CD14-positive monocyte (primary cell): Measurements from ENCODE around the gene METTL17. TPM values are rescaled to one million over a fixed set of nuclear protein-coding genes. Genes with fewer than 3 reads are reported as not detected.

Source experiments
- DNase-seq, 3 donors: peaks; one replicate each; pipeline ENCODE4 v3.0.0-alpha.2; 2011 to 2022
- H2AFZ ChIP-seq: 2 replicates; pipeline ENCODE4 v1.6.0; 2012; ENCODE audit warnings: mild to moderate bottlenecking, low read depth, low read length, inconsistent platforms; ENCODE audit not compliant: insufficient read depth, poor library complexity, severe bottlenecking
- H3K27ac ChIP-seq, 2 donors: 1 replicate in 1 of 2; 2 replicates in 1 of 2; pipeline ENCODE4 v1.5.1; 2012 to 2013; ENCODE audit warnings: low read length in 2 of 2, control low read depth in 1 of 2, inconsistent platforms in 1 of 2, low read depth in 1 of 2, mild to moderate bottlenecking in 1 of 2
- H3K27me3 ChIP-seq, 2 donors: one replicate each; pipeline versions ENCODE4 v1.6.0 to v1.6.1; 2011 to 2013; ENCODE audit warnings: low read length in 2 of 2; ENCODE audit not compliant: control insufficient read depth in 2 of 2, insufficient read depth in 2 of 2
- H3K36me3 ChIP-seq, 2 donors: replicated peaks in 1 of 2; 1 replicate in 1 of 2; 2 replicates in 1 of 2; pipeline versions ENCODE4 v1.5.1 to v1.6.1; 2012 to 2013; ENCODE audit warnings: low read length in 2 of 2, control low read depth in 1 of 2, inconsistent platforms in 1 of 2, mild to moderate bottlenecking in 1 of 2; ENCODE audit not compliant: insufficient read depth in 2 of 2, control insufficient read depth in 1 of 2
- H3K4me1 ChIP-seq, 2 donors: 1 replicate in 1 of 2; 2 replicates in 1 of 2; pipeline versions ENCODE4 v1.5.1 to v1.6.1; 2012 to 2013; ENCODE audit warnings: low read length in 2 of 2, control low read depth in 1 of 2, inconsistent platforms in 1 of 2, mild to moderate bottlenecking in 1 of 2, moderate library complexity in 1 of 2; ENCODE audit not compliant: insufficient read depth in 2 of 2, control insufficient read depth in 1 of 2
- H3K4me2 ChIP-seq: replicated peaks from 2 replicates; pipeline ENCODE3; 2012; ENCODE audit warnings: low read length, moderate library complexity, mild to moderate bottlenecking; ENCODE audit not compliant: poor library complexity, severe bottlenecking; ENCODE audit errors: extremely low read depth
- H3K4me3 ChIP-seq, 3 experiments: fragments of 200-600 bp in 1 of 3; sonication (generic) in 1 of 3; replicated peaks in 1 of 3; 1 replicate in 2 of 3; 2 replicates in 1 of 3; pipeline ENCODE4 v1.5.1; 2011 to 2013; ENCODE audit warnings: low read length in 3 of 3, mild to moderate bottlenecking in 3 of 3, control low read depth in 2 of 3, low read depth in 2 of 3, inconsistent platforms in 1 of 3, moderate library complexity in 1 of 3
- H3K79me2 ChIP-seq: 2 replicates; pipeline ENCODE4 v1.6.0; 2012; ENCODE audit warnings: mild to moderate bottlenecking, control low read depth, inconsistent platforms, low read length, moderate library complexity; ENCODE audit not compliant: insufficient read depth
- H3K9ac ChIP-seq: 2 replicates; pipeline ENCODE4 v1.6.0; 2017; ENCODE audit warnings: low read length, mild to moderate bottlenecking; ENCODE audit not compliant: insufficient read depth, poor library complexity, severe bottlenecking
- H3K9me3 ChIP-seq, 2 donors: replicated peaks in 1 of 2; 1 replicate in 1 of 2; 2 replicates in 1 of 2; pipeline versions ENCODE4 v1.5.1 to v1.6.1; 2012 to 2013; ENCODE audit warnings: low read length in 2 of 2, control low read depth in 1 of 2; ENCODE audit not compliant: control insufficient read depth in 1 of 2, insufficient read depth in 1 of 2
- H4K20me1 ChIP-seq: 2 replicates; pipeline ENCODE4 v1.6.0; 2012; ENCODE audit warnings: mild to moderate bottlenecking, low read length, control low read depth, moderate library complexity; ENCODE audit not compliant: insufficient read depth
- H3K27ac Mint-ChIP-seq, 7 donors: one replicate each; pipeline ENCODE4 v1.8.0; 2020; ENCODE audit warnings: mild to moderate bottlenecking in 7 of 7, mixed read lengths in 7 of 7, moderate library complexity in 6 of 7, inconsistent platforms in 2 of 7
- H3K27me3 Mint-ChIP-seq, 3 donors: one replicate each; pipeline ENCODE4 v1.8.0; 2021 to 2022; ENCODE audit warnings: low read depth in 3 of 3, mild to moderate bottlenecking in 3 of 3, mixed read lengths in 3 of 3, moderate library complexity in 3 of 3, inconsistent platforms in 1 of 3
- H3K36me3 Mint-ChIP-seq, 2 donors: one replicate each; pipeline ENCODE4 v1.8.0; 2020; ENCODE audit warnings: mixed read lengths in 2 of 2, inconsistent platforms in 1 of 2, mild to moderate bottlenecking in 1 of 2
- H3K4me1 Mint-ChIP-seq: one replicate; pipeline ENCODE4 v1.8.0; 2020; ENCODE audit warnings: mild to moderate bottlenecking, mixed read lengths
- H3K4me3 Mint-ChIP-seq, 2 donors: one replicate each; pipeline ENCODE4 v1.8.0; 2020; ENCODE audit warnings: mild to moderate bottlenecking in 2 of 2, mixed read lengths in 2 of 2, moderate library complexity in 1 of 2
- H3K9me3 Mint-ChIP-seq, 7 donors: one replicate each; pipeline ENCODE4 v1.8.0; 2020 to 2022; ENCODE audit warnings: mixed read lengths in 7 of 7, mild to moderate bottlenecking in 6 of 7, moderate library complexity in 6 of 7, inconsistent platforms in 2 of 7
- CTCF ChIP-seq: fragments of 200-600 bp; IDR thresholded peaks from one replicate; pipeline ENCODE4 v1.8.0; 2022; ENCODE audit warnings: antibody characterized with exemption, mild to moderate bottlenecking
- WGBS: methylation state at CpG from one replicate; pipeline ENCODE4 v1.1.5; 2013; ENCODE audit warnings: missing lambda C conversion rate; ENCODE audit not compliant: insufficient coverage; 5-methylcytosine and 5-hydroxymethylcytosine counted together
- intact Hi-C, 2 donors: fragments of 100-400 bp; cut with micrococcal nuclease; formaldehyde crosslinking; loops; one replicate each; pipeline versions ENCODE4 v1.15.0 to v1.15.1; 2023
- polyA plus RNA-seq, 3 donors: library from polyadenylated mRNA; depleted of rRNA in 1 of 3; unstranded in 2 of 3; stranded (reverse) in 1 of 3; fragments of 300-500 nt in 2 of 3; fragments of >200 nt in 1 of 3; fragmentation: Illumina TruSeq in 2 of 3; gene quantifications; 1 replicate in 2 of 3; 2 replicates in 1 of 3; pipeline ENCODE4 v1.2.3, GENCODE V29; 2012 to 2021

METTL17 gene
- polyA plus RNA-seq, 3 donors = 20.1 to 137 (median 21.1) TPM

DNA sequence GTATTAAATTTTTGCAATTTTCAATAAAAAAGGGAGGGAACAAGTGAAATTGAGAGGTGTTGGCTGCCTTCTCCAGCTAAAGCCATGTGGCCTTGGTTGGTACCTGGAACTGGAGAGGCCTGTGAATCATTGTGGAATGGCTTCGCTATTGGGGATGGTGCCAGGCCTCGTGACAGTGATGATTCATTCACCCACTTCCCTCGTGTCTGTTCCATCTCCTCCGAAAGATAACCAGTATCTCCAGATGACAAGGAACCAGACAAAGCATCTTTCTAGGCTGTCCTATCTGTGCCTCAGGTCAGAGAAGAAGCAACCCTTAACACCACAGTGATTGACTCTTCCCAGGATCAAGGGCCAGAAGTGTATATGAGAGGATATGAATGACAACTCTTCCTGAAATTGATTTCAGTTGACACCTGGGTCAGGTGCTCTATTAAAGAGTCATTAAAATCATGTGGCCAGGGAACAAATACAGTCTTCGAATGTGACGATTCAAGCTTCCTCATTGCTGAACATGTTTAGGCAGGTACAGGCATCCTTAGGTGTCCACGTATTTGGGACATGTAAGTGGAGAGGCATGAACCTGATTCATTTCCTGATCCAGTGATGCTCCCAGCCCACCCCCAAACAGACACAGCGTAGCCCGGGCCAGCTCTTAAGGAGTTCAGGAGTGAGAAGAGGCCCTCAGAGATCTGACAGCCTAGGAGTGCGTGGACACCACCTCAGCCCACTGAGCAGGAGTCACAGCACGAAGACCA, 52.1 kb downstream of the METTL17 start, which contains the start of gene RNASE7:
RNASE7 (plus strand) TSS at position 687 of the 758 bp plus-strand sequence. CDS start 631 bp downstream, outside the sequence.
- DNase-seq = peak; percentile 29 to 75 (median 47)
- peaks cover 6 to 12% (median 11%) of the 10 kb centered on the region in 3 donors for H3K27me3 Mint-ChIP-seq
- H3K4me3 Mint-ChIP-seq = no peak within 1 kb of the TSS
- Histone ChIP-seq H3K27ac (no peak within 1 kb of the TSS), H3K36me3 (no peaks in the 10 kb centered on the region), H3K4me2 (no peak within 1 kb of the TSS), H3K79me2 (no peaks in the 10 kb centered on the region), H3K4me3 (no peak within 1 kb of the TSS), H3K9ac (no peak within 1 kb of the TSS), H2AFZ (no peak within 1 kb of the TSS), H3K9me3 (no peaks in the 10 kb centered on the region), H3K27me3 (peaks cover 2 to 31% of the 10 kb centered on the region in 2 donors), H4K20me1 (no peaks in the 10 kb centered on the region), H3K4me1 (no peaks in the 10 kb centered on the region)
- H3K36me3 Mint-ChIP-seq = no peaks in the 10 kb centered on the region
- no peaks in the 10 kb centered on the region for H3K9me3 Mint-ChIP-seq
- peak within 1 kb of the TSS in 2 of 7 donors; percentile 9 to 21 for H3K27ac Mint-ChIP-seq
- intact Hi-C loops = no loop called here
- H3K4me1 Mint-ChIP-seq = peaks cover 9% of the 10 kb centered on the region
- no peak for TF ChIP-seq CTCF
- 33% methylated on average over 6 of the region's 11 CpGs for WGBS

- H3K9me3 Mint-ChIP-seq = no peaks in the 10 kb centered on the region
- no peak overlapping the region for H3K27ac ChIP-seq
- intact Hi-C loops = no loop called here
- H3K4me1 Mint-ChIP-seq = peaks cover 7% of the 10 kb centered on the region
- H3K27ac Mint-ChIP-seq = no peak overlapping the region
- no peaks in the 10 kb centered on the region for H3K79me2 ChIP-seq
- H3K9me3 ChIP-seq = no peaks in the 10 kb centered on the region
- H3K36me3 ChIP-seq = no peaks in the 10 kb centered on the region
- no peak overlapping the region for H3K4me3 ChIP-seq
- H3K4me3 Mint-ChIP-seq = no peak overlapping the region
- no peaks in the 10 kb centered on the region for H3K36me3 Mint-ChIP-seq
- no peak overlapping the region for H2AFZ ChIP-seq
- no peaks in the 10 kb centered on the region for H3K4me1 ChIP-seq
- peaks cover 2 to 38% of the 10 kb centered on the region in 2 donors for H3K27me3 ChIP-seq
- DNase-seq = no peak
- peaks cover 6 to 14% (median 13%) of the 10 kb centered on the region in 3 donors for H3K27me3 Mint-ChIP-seq
- 35% methylated on average over 7 of the region's 8 CpGs for WGBS
- TF ChIP-seq CTCF = no peak
- H4K20me1 ChIP-seq = no peaks in the 10 kb centered on the region
- no peak overlapping the region for H3K4me2 ChIP-seq
- no peak overlapping the region for H3K9ac ChIP-seq
Observed at GRCh38 chr14:21042918-21043317, 53.1 kb downstream of the METTL17 start.
